Panc1 (cell line): ENCODE results near the gene FAM241B.

Source experiments
- CTCF ChIP-seq: fragments of 450-650 bp; IDR thresholded peaks from 2 replicates; pipeline ENCODE4 v1.5.1; 2017; ENCODE audit warnings: mild to moderate bottlenecking
- POLR2AphosphoS5 ChIP-seq: IDR thresholded peaks from 2 replicates; pipeline ENCODE4 v1.6.1; 2012; ENCODE audit warnings: mild to moderate bottlenecking, low read depth, low read length, moderate library complexity
- SIN3A ChIP-seq: IDR thresholded peaks from 2 replicates; pipeline ENCODE4 v1.6.1; 2012; ENCODE audit warnings: low read depth, mild to moderate bottlenecking, low read length, moderate library complexity, borderline replicate concordance; ENCODE audit not compliant: insufficient read depth
- TCF7L2 ChIP-seq: IDR thresholded peaks from 2 replicates; pipeline ENCODE4 v1.6.1; 2011; ENCODE audit warnings: mild to moderate bottlenecking, low read depth, low read length, inconsistent platforms

- TF ChIP-seq CTCF (no peak), TCF7L2 (no peak), SIN3A (no peak), POLR2AphosphoS5 (no peak)
These were observed 4.8 kb downstream of the FAM241B start for GRCh38 chr10:69634759-69635425.
